ENCODE measurements around the gene CASKIN1. TPM values are rescaled to one million over a fixed set of nuclear protein-coding genes. Genes with fewer than 3 reads are reported as not detected.

Gene CASKIN1
- total RNA-seq, 1 donor from 2014 or later, result 2.3 TPM

- peaks cover 4% of the 10 kb centered on the region for H3K27me3 Mint-ChIP-seq (ENCODE audit: low read depth)
- no peaks in the 10 kb centered on the region for H3K36me3 Mint-ChIP-seq (ENCODE audit: low read depth)
- no peak overlapping the region for H3K27ac Mint-ChIP-seq (ENCODE audit: unreplicated experiment)
- peaks cover 4% of the 10 kb centered on the region for H3K4me1 Mint-ChIP-seq (ENCODE audit: low read depth)
- no peak overlapping the region for H3K4me3 Mint-ChIP-seq (ENCODE audit: unreplicated experiment)
- no peak for DNase-seq (ENCODE audit: low spot score)
- H3K9me3 Mint-ChIP-seq (ENCODE audit: low read depth), result no peaks in the 10 kb centered on the region
- TF ChIP-seq, protein P1, sequence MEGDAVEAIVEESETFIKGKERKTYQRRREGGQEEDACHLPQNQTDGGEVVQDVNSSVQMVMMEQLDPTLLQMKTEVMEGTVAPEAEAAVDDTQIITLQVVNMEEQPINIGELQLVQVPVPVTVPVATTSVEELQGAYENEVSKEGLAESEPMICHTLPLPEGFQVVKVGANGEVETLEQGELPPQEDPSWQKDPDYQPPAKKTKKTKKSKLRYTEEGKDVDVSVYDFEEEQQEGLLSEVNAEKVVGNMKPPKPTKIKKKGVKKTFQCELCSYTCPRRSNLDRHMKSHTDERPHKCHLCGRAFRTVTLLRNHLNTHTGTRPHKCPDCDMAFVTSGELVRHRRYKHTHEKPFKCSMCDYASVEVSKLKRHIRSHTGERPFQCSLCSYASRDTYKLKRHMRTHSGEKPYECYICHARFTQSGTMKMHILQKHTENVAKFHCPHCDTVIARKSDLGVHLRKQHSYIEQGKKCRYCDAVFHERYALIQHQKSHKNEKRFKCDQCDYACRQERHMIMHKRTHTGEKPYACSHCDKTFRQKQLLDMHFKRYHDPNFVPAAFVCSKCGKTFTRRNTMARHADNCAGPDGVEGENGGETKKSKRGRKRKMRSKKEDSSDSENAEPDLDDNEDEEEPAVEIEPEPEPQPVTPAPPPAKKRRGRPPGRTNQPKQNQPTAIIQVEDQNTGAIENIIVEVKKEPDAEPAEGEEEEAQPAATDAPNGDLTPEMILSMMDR (IDR thresholded peaks at IDR 0.05), result no peak
These were observed 5.6 kb downstream of the CASKIN1 start for GRCh38 chr16:2190659-2191445.

- no peaks in the 10 kb centered on the region for H3K36me3 Mint-ChIP-seq (ENCODE audit: low read depth)
- H3K4me1 Mint-ChIP-seq (ENCODE audit: low read depth), result peaks cover 4% of the 10 kb centered on the region
- TF ChIP-seq, protein P1 (IDR thresholded peaks at IDR 0.05), result no peak
- H3K4me3 Mint-ChIP-seq (ENCODE audit: unreplicated experiment), result no peak overlapping the region
- H3K27me3 Mint-ChIP-seq (ENCODE audit: low read depth), result peaks cover 4% of the 10 kb centered on the region
- no peak for DNase-seq (ENCODE audit: low spot score)
- no peak overlapping the region for H3K27ac Mint-ChIP-seq (ENCODE audit: unreplicated experiment)
- no peaks in the 10 kb centered on the region for H3K9me3 Mint-ChIP-seq (ENCODE audit: low read depth)
These were observed 6.3 kb downstream of the CASKIN1 start for GRCh38 chr16:2190002-2190658.

DNA sequence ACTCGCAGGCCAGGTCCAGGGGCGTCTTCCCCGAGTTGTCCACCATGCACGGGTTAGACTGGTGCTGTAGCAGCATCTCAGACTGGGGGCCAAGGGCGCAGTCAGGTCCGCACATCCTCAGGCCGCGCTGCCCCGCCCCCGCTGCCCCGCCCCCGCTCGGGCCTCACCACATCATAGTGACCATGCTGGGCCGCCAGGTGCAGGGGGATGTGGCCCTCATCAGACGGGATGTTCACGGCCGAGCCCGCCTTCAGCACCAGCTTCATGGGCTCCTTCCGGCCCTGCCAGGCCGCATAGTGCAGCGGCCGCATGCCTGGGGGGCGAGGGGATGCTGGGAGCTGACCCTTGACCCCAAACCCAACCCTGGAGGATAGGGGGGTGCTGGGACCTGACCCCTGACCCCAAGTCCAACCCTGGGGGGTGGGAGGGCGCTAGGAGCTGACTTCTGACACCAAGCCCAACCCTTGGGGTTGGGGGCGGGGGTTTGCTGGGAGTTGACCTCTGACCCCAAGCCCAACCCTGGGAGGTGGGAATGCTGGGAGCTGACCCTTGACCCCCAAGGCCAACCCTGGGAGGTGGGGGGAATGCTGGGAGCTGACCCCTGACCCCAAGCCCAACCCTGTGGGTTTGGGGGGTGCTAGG is 7.0 kb downstream of the CASKIN1 start:
- TF ChIP-seq, protein P1 (IDR thresholded peaks at IDR 0.05), result no peak
- DNase-seq (ENCODE audit: low spot score), result no peak

DNA sequence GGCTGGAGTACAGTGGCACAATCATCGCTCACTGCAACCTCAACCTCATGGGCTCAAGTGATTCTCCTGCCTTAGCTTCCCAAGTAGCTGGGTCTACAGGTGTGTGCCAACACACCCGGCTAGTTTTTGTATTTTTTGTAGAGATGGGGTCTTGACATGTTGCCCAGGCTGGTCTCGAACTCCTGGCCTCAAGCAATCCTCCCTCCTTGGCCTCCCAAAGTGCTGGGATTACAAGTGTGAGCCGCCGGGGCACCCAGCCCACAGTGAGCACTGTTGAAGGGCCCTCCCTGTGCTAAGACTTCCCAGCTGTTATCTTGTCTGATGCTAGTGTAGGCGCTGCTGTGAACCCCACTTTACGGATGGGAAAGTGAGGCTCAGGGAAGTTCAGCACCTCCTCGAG is 8.0 kb downstream of the CASKIN1 start:
- DNase-seq (ENCODE audit: low spot score), result no peak
- Mint-ChIP-seq H3K4me1 (ENCODE audit: low read depth) (no peaks in the 10 kb centered on the region), H3K27ac (ENCODE audit: unreplicated experiment) (no peak overlapping the region), H3K4me3 (ENCODE audit: unreplicated experiment) (no peak overlapping the region), H3K36me3 (ENCODE audit: low read depth) (no peaks in the 10 kb centered on the region), H3K9me3 (ENCODE audit: low read depth) (no peaks in the 10 kb centered on the region), H3K27me3 (ENCODE audit: low read depth) (no peaks in the 10 kb centered on the region)
- TF ChIP-seq, protein P1 (IDR thresholded peaks at IDR 0.05), result no peak

More for the DNA sequence above, 7.0 kb downstream of the CASKIN1 start:
- no peak overlapping the region for H3K4me3 Mint-ChIP-seq (ENCODE audit: unreplicated experiment)
- H3K27ac Mint-ChIP-seq (ENCODE audit: unreplicated experiment), result no peak overlapping the region
- H3K9me3 Mint-ChIP-seq (ENCODE audit: low read depth), result no peaks in the 10 kb centered on the region
- H3K4me1 Mint-ChIP-seq (ENCODE audit: low read depth), result no peaks in the 10 kb centered on the region
- no peaks in the 10 kb centered on the region for H3K36me3 Mint-ChIP-seq (ENCODE audit: low read depth)
- no peaks in the 10 kb centered on the region for H3K27me3 Mint-ChIP-seq (ENCODE audit: low read depth)

DNA sequence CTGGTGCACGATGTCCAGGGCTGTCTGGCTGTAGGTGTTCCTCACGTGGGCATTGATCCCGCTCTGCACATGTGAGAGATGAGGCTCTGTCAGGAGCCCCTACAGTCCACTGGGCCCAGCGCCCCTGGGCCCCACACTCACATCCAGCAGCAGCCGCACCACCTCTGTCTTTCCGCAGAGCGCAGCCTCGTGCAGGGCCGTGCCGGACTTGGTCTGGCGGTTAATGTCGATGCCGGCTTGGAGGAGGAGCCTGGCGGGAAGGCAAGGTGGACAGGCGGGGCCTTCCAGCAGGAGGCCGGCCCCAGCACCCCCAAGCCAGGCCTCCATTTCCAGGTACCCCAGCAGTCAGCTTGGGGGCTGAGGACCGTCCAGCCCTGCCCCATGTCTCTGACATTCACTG is 9.2 kb downstream of the CASKIN1 start:
- peaks cover under 1% of the 10 kb centered on the region for H3K36me3 Mint-ChIP-seq (ENCODE audit: low read depth)
- no peak overlapping the region for H3K4me3 Mint-ChIP-seq (ENCODE audit: unreplicated experiment)
- no peak overlapping the region for H3K27ac Mint-ChIP-seq (ENCODE audit: unreplicated experiment)
- TF ChIP-seq, protein P1 (IDR thresholded peaks at IDR 0.05), result no peak
- no peaks in the 10 kb centered on the region for H3K9me3 Mint-ChIP-seq (ENCODE audit: low read depth)
- no peaks in the 10 kb centered on the region for H3K4me1 Mint-ChIP-seq (ENCODE audit: low read depth)
- no peak for DNase-seq (ENCODE audit: low spot score)
- H3K27me3 Mint-ChIP-seq (ENCODE audit: low read depth), result no peaks in the 10 kb centered on the region

Data from chondrocyte (in vitro differentiated cells).